GM21515 (cell line): ENCODE data around the gene FBRS.
"Not testable (repeated sequence)": the region's sequence is repeated elsewhere in the genome, so short reads cannot be mapped to it uniquely, and the experiment has no call there.

ENCODE experiments used
- ATAC-seq: cut with Tn5 transposase; IDR thresholded peaks from one replicate; pipeline ENCODE4 v1.9.1; 2021; ENCODE audit not compliant: unreplicated experiment

Gene FBRS

DNA sequence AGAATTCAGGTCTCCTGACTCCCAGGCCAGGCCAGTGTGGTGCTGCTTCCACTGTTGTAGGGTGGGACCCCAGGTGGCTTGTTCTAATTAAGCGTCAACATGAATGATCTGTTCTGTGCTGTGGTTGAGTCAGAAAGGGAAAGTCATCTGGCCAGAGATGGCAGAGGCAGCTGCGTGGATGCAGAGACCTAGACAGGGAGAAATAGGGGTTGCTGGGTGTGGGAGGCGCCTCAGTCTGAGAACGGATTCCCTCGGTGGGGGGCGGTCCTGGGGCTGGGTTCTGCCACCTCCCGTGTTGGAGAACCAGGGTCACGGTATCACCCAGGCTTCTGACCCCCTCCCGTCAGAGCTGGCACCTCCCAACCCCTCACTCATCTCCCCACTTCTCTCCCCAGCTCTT lies 5.6 kb downstream of the FBRS start:
- ATAC-seq, result no peak

DNA sequence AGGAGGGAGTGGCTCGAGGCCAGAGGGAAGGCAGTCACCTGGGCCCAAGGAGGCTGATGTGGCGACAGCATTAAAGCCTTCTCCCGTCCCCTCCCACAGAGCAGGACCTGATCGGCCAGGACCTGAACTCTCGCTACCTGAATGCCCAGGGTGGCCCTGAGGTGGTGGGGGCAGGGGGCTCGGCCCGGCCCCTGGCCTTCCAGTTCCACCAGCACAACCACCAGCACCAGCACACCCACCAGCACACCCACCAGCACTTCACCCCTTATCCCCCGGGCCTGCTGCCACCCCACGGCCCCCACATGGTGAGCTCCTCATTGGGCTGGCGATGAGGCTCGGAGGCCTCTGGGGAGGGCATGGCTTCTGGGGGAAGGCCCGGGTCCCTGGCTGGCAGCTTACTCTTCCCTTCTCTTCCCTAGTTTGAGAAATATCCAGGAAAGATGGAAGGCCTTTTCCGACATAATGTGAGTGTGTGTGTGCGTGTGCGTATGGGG lies 6.4 kb downstream of the FBRS start:
- ATAC-seq, result no peak

DNA sequence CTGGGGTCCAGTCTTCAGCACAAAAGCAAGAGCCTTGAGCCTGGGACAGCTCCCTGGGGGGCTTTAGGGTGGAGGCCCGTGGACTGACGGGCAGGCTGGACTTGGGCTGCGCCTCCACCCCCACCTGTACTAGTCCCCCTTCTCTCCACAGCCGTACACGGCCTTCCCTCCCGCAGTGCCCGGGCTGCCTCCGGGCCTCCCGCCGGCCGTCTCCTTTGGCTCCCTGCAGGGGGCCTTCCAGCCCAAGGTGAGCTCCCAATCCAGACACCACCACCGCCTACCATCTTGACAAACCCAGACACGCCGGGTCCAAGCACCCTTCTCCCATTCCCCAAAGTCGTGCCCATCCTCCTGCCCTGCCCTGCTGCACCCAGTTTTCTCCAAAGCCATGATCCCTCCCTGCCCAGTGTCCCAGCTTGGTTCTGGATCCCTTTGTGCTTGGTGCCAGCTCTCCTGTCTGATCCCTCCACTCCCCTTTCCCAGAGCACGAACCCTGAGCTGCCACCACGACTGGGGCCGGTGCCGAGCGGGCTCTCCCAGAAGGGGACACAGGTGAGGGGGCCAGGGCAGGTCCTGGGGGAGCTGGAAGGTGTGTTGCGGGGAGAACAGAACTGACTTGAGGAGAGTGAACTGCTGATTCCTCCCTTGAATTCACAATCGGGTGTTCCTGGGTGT lies 7.1 kb downstream of the FBRS start:
- no peak for ATAC-seq

DNA sequence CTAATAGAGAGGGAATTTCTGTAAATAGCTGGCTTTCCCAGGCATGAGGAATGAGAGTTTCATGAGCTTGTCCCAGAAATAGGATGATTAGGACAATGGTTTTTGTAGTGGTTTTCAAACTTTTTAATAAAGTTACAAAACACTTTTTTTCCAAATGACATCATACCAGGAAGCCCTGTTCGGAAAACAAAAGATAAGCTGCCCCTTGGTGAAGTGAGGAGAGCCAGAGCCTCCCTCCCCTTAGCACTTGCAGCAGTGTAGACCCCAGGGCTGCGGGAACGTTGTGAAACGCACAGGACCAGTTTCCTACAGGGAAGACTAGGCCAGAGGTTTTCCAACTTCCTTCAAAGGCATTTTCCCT lies 7.6 kb downstream of the FBRS start:
- ATAC-seq, result no peak

DNA sequence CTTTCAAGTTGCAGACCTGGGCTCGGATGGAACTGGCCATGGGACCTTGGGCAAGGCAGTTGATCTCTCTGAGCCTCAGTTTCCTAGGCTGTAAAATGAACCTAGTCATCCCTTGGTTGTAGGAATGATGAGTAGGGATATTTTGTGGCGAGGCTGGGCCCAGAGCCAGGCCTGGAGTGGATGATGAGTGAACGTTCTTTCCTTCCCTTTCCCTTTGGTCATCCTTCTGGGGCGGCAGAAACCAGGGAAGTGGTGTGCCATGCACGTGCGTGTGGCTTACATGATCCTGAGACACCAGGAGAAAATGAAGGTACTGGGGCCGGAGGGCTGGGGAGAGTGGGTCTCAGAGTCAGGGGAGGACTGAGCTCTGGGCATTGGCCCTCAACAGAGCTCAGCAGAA lies 8.4 kb downstream of the FBRS start:
- ATAC-seq, result no peak

DNA sequence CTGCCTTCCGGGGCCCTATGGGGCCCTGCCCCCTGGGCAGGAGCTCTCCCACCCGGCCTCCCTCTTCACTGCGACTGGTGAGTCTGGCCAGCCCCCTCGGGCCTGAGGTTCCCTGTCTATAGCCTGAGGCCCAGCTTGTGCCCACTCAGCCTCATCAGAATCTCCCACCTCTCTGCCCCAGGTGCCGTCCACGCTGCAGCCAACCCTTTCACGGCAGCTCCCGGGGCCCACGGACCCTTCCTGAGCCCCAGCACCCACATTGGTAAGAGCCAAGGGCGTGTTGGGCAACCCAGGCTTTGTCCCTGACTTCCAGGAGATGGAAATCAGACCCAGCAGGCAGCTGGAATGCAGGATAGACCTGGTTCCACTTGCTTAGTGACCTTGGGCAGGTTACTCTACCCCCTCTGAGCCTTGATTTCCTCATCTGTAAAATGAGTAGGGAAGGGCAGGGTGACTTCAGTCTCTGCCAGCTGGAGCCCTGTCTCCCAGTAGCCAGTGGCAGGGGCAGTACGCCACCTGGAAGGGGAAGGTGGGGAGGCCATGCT lies 9.2 kb downstream of the FBRS start:
- ATAC-seq, result no peak

DNA sequence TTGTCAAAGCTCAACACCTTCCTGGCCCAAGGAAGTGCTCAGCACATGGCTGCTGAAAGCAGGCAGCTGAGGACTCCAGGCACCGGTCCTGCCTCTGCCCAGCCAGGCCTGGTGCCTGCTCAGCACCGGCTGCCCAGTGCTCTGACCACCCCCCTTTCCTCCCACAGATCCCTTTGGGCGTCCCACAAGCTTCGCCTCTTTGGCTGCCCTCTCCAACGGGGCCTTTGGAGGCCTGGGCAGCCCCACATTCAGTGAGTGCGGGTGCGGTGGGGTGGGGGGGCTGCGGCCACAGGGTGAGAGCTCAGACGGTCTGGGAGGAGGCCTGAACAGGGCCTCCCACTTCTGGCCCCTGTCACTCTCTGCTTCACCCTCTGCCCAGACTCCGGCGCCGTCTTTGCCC lies 10.2 kb downstream of the FBRS start:
- ATAC-seq, result no peak

DNA sequence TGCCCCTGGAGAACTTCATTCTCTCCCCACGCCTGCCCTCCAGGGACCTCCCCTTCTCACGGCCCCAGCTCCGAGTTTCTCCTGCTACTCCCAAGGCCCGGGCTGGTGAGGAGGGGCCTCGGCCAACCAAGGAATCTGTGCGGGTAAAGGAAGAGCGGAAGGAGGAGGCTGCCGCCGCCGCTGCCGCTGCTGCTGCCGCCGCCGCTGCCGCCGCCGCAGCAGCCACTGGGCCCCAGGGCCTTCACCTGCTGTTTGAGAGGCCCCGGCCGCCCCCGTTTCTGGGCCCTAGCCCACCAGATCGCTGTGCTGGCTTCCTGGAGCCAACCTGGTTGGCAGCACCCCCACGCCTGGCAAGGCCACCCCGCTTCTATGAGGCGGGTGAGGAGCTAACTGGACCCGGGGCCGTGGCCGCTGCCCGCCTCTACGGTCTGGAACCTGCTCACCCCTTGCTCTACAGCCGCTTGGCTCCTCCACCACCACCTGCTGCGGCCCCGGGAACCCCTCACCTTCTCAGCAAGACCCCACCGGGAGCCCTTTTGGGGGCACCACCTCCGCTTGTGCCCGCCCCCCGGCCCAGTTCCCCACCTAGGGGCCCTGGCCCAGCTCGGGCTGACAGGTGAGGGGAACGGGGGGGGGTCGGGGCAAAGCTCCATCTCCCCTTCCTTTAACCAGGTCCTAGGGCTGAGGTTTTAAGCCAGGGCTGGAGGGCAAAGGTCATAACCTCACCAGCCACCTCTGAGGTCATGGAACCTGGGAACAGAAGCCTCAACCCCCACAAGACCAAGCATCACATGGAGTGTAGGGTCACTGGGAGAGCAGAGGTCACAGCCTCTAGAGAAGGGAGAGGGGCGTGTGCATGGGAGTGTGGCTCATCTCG lies 11.0 kb downstream of the FBRS start:
- no peak for ATAC-seq

DNA sequence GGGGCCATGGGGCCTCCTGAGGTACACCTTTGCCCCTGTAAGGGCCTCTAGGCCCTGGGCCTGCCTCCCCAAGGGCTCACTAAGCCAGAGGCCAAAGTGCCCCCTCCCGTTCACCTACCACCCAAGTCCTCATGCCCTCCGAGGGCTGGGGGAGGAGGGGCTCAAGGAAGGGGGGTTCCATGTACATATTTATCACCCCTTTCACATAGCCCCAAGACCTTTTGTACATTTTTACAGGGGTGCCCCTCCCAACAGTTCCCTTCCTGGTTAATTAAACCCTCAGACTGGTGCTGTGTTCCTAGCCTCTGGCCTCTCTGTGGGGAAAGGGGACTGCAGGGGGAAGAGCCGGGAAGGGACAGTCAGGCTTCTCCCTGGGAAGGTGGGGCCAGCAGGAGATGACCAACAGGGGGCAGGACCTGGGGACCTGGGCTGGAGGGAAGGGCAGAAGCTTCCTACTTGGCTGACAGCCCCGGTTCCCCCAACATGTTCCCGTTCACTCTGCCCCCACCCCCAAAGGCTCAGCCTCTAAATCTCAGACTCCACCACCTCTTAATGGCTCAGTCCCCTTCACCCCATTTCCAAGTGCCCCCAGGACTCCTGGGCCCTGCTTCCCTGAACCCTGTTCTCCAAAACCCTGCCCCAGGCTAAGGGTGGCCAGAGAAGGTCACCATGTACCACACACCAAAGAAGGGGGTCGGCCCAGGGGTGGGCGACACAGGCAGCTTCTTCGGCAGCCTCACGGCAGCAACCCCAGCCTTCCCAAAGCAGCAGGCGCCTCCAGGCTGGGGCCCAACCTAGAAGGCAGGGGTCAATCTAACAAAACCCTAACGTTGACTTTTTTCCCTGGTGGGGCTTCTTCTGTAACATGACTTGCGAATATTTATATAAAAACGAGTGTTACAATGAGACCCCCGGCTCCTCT lies 11.9 kb downstream of the FBRS start:
- ATAC-seq, result no peak

DNA sequence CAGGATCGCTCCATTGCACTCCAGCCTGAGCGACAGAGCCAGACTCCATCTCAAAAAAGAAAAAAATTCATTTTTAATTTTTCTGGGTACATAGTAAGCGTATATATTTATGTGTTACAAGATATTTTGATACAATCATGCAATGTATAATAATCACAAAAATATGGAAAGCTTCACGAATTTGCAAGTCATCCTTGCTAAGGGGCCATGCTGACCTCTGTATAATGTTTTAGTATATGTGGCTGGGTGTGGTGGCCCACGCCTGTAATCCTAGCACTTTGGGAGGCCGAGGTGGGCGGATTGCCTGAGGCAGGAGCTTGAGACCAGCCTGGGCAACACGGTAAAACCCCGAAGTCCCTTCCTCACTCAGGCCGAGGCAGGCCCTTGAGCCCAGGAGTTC lies 16.9 kb downstream of the FBRS start:
- no peak for ATAC-seq

DNA sequence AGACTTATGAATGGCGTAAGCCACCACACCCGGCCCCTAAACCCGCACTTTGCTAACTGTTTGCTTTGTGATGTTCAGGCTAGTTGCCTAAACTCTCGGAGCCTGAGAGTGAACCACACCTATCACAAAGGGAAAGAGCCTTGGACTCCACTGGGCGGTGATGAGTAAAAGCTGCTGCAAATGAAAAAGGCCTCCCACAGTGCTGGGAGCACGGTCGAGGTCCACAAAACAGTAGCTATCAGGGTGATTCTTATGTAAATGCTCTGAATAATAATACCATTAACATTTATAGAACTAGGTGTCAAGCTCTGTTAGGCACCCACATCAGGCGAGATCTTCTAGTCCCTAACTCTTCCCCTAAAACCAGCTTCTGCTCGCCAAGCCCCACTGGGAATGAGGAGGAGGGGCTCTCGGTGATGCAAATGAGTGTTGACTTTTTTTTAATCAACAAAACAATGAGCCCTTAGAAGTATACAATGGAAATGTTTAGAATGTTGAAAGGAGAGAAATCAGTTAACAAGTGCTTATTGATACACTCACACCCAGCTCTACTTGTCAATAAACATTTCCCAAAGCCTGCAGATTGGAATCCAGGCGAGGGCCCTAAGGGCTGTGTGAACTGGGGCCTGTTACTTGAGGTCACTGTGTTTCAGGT lies 19.8 kb downstream of the FBRS start:
- no peak for ATAC-seq

DNA sequence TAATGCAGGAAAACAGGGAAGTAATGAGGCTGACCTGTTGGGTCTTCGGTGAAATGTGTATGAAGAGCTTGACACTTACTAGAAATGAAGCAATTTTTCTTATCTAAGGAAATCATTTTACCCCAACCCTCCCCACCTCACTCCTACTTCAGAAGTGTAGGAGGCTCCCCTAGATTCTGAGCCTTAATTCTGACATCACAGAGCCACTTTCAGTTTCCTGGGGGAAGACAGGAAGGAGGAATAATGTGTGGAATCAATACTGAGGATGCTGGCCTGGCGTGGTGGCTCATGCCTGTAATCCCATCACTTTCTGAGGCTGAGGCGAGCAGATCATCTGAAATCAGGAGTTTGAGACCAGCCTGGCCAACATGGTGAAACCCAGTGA lies 20.3 kb downstream of the FBRS start:
- no peak for ATAC-seq

DNA sequence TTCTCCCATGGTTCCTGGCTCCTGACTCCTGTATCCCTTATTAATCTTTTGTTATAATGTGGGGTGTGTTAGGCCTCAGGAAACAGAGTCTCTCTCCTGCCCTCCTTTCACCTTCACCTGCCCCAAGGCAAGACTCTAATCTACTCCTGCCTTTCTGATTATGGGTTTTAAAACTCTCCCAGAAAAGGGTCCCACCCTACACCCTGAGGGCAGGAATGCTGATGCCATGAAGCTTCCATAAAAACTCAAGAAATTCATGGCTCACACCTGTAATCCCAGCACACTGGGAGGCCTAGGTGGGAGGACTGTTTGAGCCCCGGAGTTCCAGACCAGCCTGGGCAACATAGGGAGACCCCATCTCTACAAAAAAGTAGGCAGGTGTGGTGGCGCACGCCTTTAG lies 22.1 kb downstream of the FBRS start:
- ATAC-seq, result no peak

DNA sequence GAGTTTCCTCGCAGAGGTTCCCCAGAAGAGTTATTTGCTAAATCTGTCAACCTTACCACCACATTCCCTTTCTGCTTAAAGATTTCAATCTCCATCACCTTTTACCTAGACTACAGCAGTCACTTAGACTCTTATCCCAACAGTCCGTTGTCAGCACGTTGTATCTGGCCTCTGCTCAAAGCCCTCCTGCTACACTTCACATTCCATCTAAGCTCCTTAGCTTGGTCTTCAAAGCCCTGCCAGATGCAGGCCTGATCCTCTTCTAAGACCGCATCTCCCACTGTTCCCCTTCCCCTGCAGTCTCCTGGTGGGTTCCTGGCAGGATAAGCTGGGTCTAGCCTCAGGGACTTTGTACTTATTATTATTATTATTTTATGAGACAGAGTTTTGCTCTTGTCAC lies 30.5 kb downstream of the FBRS start:
- no peak for ATAC-seq

DNA sequence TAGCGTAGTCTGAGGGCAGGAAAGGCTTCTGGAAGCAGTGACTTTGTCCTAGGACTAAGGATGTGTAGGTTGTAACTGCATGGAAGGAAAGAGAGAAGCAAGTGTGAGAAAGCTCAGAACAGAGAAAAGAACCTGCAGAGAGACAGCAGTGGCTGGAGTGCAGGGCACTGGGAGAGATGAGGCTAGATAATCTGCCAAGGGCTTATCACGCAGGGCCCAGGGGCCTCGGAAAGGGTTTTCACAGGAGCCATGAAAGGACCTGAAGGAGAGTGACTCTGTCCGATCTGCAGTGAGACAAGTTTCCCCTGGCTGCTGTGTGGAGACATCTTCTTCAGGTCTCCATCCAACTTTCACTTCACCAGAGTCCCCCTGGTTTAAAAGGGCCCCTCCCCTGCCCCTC lies 33.7 kb downstream of the FBRS start:
- ATAC-seq, result no peak

DNA sequence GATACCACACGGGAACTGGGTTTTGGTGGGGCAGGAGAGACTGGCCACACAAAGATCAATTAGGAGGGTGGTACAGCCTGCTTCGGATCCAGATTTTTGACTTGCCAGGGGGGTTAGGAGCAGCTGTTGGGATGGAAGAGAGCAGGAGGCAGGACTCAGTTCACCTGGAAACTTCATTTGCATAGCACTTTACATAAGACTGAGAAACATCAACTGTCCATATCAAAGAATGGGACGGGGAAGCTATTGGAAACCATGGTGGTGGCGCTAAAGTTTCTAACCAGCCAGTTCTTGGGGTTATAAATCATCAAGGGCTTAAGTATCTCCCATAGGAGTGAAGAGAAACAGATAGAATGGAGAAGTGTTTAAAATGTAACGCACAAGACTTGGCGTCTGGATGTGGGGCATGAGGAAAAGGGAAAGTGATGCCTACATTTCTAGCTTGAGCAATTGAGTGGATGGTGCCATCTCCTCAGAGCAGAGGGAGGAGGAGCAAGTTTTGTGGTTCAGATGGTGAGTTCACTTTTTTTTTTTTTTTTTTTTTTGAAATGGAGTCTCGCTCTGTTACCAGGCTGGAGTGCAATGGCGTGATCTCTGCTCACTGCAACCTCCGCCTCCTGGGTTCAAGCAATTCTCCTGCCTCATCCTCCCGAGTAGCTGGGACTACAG lies 34.3 kb downstream of the FBRS start:
- ATAC-seq, result no peak

DNA sequence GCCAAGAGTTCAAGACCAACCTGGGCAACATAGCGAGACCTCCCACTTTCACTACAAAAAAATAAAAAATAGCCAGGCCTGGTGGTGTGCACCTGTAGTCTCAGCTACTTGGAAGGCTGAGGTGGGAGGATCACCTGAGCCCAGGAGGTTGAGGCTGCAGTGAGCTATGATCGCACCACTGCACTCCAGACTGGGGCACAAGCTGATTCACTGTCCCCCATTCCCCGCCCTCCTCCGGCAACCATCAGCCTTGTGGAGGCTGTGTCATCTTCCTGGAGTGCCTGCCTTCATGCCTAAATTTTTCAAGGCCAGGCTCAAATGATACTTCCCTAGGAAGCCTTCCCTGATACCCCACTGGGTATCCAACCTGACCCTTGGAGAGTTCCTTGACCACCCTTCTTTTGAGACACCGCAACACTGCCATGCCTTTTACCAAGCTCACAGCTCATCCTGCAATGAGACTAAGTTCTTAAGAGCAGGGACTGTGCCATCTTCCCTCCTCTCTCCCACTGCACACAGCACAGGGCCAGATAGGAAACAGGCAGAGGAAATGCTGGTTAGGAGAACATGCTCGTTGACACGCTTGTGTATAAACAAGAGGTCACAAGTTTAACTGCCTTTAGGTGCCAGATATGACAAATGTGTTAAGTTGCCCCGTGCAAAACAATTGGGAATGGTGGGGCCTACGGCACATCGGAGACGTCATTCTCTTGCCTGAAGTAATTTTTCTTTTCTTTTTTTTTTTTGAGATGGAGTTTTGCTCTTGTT lies 36.9 kb downstream of the FBRS start:
- no peak for ATAC-seq

DNA sequence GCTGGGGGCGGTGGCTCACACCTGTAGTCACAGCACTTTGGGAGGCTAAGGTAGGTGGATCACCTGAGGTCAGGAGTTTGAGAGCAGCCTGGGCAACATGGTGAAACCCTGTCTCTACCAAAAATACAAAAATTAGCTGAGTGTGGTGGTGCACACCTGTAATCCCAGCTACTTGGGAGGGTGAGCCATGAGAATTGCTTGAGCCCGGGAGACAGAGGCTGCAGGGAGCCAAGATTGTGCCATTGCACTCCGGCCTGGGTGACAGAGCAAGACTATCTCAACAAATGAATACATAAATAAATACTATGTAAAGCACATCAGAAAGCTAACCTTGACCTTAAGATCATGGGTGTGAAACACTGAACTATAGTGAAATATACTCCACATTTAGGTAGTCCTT lies 38.4 kb downstream of the FBRS start:
- ATAC-seq, result not testable (repeated sequence)
